Liver (tissue), 9 donors: ENCODE measurements around the gene FADS6. TPM values are rescaled to one million over a fixed set of nuclear protein-coding genes. Genes with fewer than 3 reads are reported as not detected.

Source experiments
- DNase-seq: peaks from one replicate; pipeline ENCODE4 v3.0.0-alpha.2; 2017; ENCODE audit warnings: low spot score
- H3K27ac ChIP-seq, 2 donors: one replicate each; pipeline ENCODE4 v1.7.0; 2013; ENCODE audit warnings: inconsistent platforms in 2 of 2, low read length in 2 of 2, control low read depth in 1 of 2, low read depth in 1 of 2, mild to moderate bottlenecking in 1 of 2
- H3K27me3 ChIP-seq, 4 donors: one replicate each; pipeline versions ENCODE4 v1.6.1 to v1.7.0; 2013; ENCODE audit warnings: low read length in 3 of 4, inconsistent platforms in 1 of 4, mild to moderate bottlenecking in 1 of 4, moderate library complexity in 1 of 4; ENCODE audit not compliant: control insufficient read depth in 4 of 4, insufficient read depth in 4 of 4
- H3K36me3 ChIP-seq, 4 donors: one replicate each; pipeline versions ENCODE4 v1.6.1 to v1.7.0; 2013; ENCODE audit warnings: low read length in 3 of 4, mild to moderate bottlenecking in 3 of 4, low read depth in 1 of 4, moderate library complexity in 1 of 4; ENCODE audit not compliant: control insufficient read depth in 4 of 4, insufficient read depth in 3 of 4
- H3K4me1 ChIP-seq, 4 donors: one replicate each; pipeline versions ENCODE4 v1.6.1 to v1.7.0; 2013; ENCODE audit warnings: low read length in 3 of 4, mild to moderate bottlenecking in 3 of 4, moderate library complexity in 1 of 4; ENCODE audit not compliant: control insufficient read depth in 4 of 4, insufficient read depth in 4 of 4
- H3K4me3 ChIP-seq, 3 donors: one replicate each; pipeline versions ENCODE4 v1.6.1 to v1.7.0; 2013; ENCODE audit warnings: low read length in 3 of 3, control low read depth in 1 of 3, low read depth in 1 of 3, mild to moderate bottlenecking in 1 of 3
- H3K9ac ChIP-seq, 2 donors: one replicate each; pipeline ENCODE4 v1.7.0; 2013; ENCODE audit warnings: low read length in 2 of 2, mild to moderate bottlenecking in 2 of 2, moderate library complexity in 2 of 2, control low read depth in 1 of 2, low read depth in 1 of 2
- H3K9me3 ChIP-seq, 4 donors: one replicate each; pipeline versions ENCODE4 v1.6.1 to v1.7.0; 2013; ENCODE audit warnings: low read length in 3 of 4; ENCODE audit not compliant: control insufficient read depth in 4 of 4
- EGR1 ChIP-seq, 2 donors: IDR thresholded peaks; 2 replicates each; pipeline ENCODE4 v1.6.1; 2016 to 2018; ENCODE audit warnings: antibody characterized with exemption in 2 of 2, low read depth in 2 of 2
- FOXA1 ChIP-seq: IDR thresholded peaks from 2 replicates; pipeline ENCODE4 v1.6.1; 2016; ENCODE audit warnings: antibody characterized with exemption
- FOXA2 ChIP-seq: IDR thresholded peaks from 2 replicates; pipeline ENCODE4 v1.6.1; 2016; ENCODE audit warnings: antibody characterized with exemption
- GABPA ChIP-seq, 2 donors: IDR thresholded peaks in 1 of 2; conservative IDR thresholded peaks in 1 of 2; 2 replicates each; pipeline ENCODE4 v1.6.1; 2016; ENCODE audit warnings: antibody characterized with exemption in 2 of 2, mild to moderate bottlenecking in 1 of 2, moderate library complexity in 1 of 2
- HNF4A ChIP-seq, 2 donors: conservative IDR thresholded peaks; 2 replicates each; pipeline ENCODE4 v1.6.1; 2016; ENCODE audit warnings: antibody characterized with exemption in 2 of 2, mild to moderate bottlenecking in 2 of 2
- HNF4G ChIP-seq: IDR thresholded peaks from 2 replicates; pipeline ENCODE4 v1.6.1; 2016; ENCODE audit warnings: antibody characterized with exemption
- JUND ChIP-seq, 2 donors: IDR thresholded peaks; 2 replicates each; pipeline ENCODE4 v1.6.1; 2016; ENCODE audit warnings: antibody characterized with exemption in 2 of 2
- NR2F2 ChIP-seq: IDR thresholded peaks from 2 replicates; pipeline ENCODE4 v1.6.1; 2016; ENCODE audit warnings: antibody characterized with exemption
- RAD21 ChIP-seq, 2 donors: IDR thresholded peaks; 2 replicates each; pipeline ENCODE4 v1.6.1; 2016; ENCODE audit warnings: antibody characterized with exemption in 2 of 2, mild to moderate bottlenecking in 2 of 2
- RXRA ChIP-seq, 2 donors: IDR thresholded peaks; 2 replicates each; pipeline ENCODE4 v1.6.1; 2017 to 2018; ENCODE audit warnings: antibody characterized with exemption in 2 of 2, mild to moderate bottlenecking in 1 of 2
- SP1 ChIP-seq: IDR thresholded peaks from 2 replicates; pipeline ENCODE4 v1.6.1; 2018; ENCODE audit warnings: antibody characterized with exemption, mild to moderate bottlenecking
- TAF1 ChIP-seq: conservative IDR thresholded peaks from 2 replicates; pipeline ENCODE4 v1.6.1; 2016; ENCODE audit warnings: antibody characterized with exemption, mild to moderate bottlenecking
- YY1 ChIP-seq: IDR thresholded peaks from 2 replicates; pipeline ENCODE4 v1.6.1; 2016; ENCODE audit warnings: antibody characterized with exemption, mild to moderate bottlenecking
- WGBS: extraction: QIAGEN DNeasy Blood & Tissue Kit; methylation state at CpG from one replicate; pipeline ENCODE4 v1.1.7; 2013; 5-methylcytosine and 5-hydroxymethylcytosine counted together
- polyA plus RNA-seq, 2 donors: library from polyadenylated mRNA; stranded (reverse) in 1 of 2; unstranded in 1 of 2; fragments of 200-250 nt in 1 of 2; fragments of >200 nt in 1 of 2; fragmentation: Nextera tagmentation in 1 of 2; extraction: Ambion mirVana in 1 of 2; gene quantifications; one replicate each; pipeline versions ENCODE4 v1.2.1 to v1.2.3, GENCODE V29; 2013 to 2015
- total RNA-seq, 2 donors: library from RNA; depleted of rRNA; stranded (reverse); fragments of >200 nt; gene quantifications; one replicate each; pipeline ENCODE4 v1.2.3, GENCODE V29; 2014
- TF ChIP-seq, protein P1 (sequence below): IDR thresholded peaks from 2 replicates; pipeline ENCODE4 v1.6.1; 2016; ENCODE audit warnings: antibody characterized with exemption
- TF ChIP-seq, protein P2 (sequence below): IDR thresholded peaks from 2 replicates; pipeline ENCODE4 v1.6.1; 2016; ENCODE audit warnings: antibody characterized with exemption, mild to moderate bottlenecking
- TF ChIP-seq, protein P3 (sequence below): fragments of 150-350 bp; IDR thresholded peaks from 2 replicates; pipeline ENCODE4 v1.5.1; 2017; ENCODE audit warnings: improper control_type of control experiment, low read depth, low read length; ENCODE audit not compliant: missing input control
- TF ChIP-seq, protein P4 (sequence below): IDR thresholded peaks from 2 replicates; pipeline ENCODE4 v1.6.1; 2016; ENCODE audit warnings: antibody characterized with exemption
- TF ChIP-seq, protein P5 (sequence below): IDR thresholded peaks from 2 replicates; pipeline ENCODE4 v1.6.1; 2016; ENCODE audit warnings: antibody characterized with exemption
- donor health status: healthy.
- donor health status: healthy.
- donor health status: healthy.
- donor health status: healthy.
- donor health status: healthy.

The FADS6 gene
- total and polyA plus RNA-seq, 4 donors: 2.1 to 7.1 (median 4.2) TPM; not detected in 1

DNA sequence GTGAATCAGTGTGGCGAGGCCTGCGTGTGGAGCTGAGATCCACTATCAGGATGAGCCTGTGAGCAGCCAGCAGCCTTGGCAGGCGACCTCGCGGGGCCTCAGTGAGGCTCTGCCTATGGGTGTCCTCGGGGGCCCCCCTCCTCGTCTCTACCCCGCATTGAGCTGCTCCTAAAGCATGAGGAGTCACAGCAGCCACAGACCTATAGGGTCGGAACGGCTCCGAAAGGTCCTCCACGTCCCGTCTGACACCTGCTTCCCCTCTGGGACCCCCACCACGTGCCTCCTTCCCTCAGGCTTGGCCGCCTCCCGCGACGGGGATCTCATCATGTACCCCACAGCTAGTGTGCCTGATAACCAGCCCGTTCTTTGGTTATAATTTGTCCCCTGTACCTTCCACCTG is 62.6 kb downstream of the FADS6 start:
- no peak overlapping the region for H3K27ac ChIP-seq
- H3K9ac ChIP-seq: no peak overlapping the region
- no peak for DNase-seq
- peaks cover 0 to 4% (median 2%) of the 10 kb centered on the region in 4 donors for H3K36me3 ChIP-seq
- H3K27me3 ChIP-seq: no peaks in the 10 kb centered on the region
- H3K4me3 ChIP-seq: no peak overlapping the region
- WGBS: 96% methylated on average over 19 of the region's 19 CpGs
- no peaks in the 10 kb centered on the region for H3K9me3 ChIP-seq
- TF ChIP-seq, protein P1, sequence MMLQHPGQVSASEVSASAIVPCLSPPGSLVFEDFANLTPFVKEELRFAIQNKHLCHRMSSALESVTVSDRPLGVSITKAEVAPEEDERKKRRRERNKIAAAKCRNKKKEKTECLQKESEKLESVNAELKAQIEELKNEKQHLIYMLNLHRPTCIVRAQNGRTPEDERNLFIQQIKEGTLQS: no peak
- TF ChIP-seq HNF4A (conservative IDR thresholded peaks at IDR 0.05) (no peak), FOXA2 (no peak), NR2F2 (no peak), HNF4G (no peak), RXRA (IDR thresholded peaks at IDR 0.05) (no peak), RAD21 (IDR thresholded peaks at IDR 0.05) (no peak), EGR1 (IDR thresholded peaks at IDR 0.05; ENCODE audit: low read depth in 2 of 2) (no peak), JUND (IDR thresholded peaks at IDR 0.05) (no peak), TAF1 (no peak), GABPA (IDR thresholded peaks at IDR 0.05 in 1 of 2, conservative IDR thresholded peaks at IDR 0.05 in 1 of 2) (no peak), YY1 (no peak), FOXA1 (no peak), SP1 (no peak)
- TF ChIP-seq, protein P2, sequence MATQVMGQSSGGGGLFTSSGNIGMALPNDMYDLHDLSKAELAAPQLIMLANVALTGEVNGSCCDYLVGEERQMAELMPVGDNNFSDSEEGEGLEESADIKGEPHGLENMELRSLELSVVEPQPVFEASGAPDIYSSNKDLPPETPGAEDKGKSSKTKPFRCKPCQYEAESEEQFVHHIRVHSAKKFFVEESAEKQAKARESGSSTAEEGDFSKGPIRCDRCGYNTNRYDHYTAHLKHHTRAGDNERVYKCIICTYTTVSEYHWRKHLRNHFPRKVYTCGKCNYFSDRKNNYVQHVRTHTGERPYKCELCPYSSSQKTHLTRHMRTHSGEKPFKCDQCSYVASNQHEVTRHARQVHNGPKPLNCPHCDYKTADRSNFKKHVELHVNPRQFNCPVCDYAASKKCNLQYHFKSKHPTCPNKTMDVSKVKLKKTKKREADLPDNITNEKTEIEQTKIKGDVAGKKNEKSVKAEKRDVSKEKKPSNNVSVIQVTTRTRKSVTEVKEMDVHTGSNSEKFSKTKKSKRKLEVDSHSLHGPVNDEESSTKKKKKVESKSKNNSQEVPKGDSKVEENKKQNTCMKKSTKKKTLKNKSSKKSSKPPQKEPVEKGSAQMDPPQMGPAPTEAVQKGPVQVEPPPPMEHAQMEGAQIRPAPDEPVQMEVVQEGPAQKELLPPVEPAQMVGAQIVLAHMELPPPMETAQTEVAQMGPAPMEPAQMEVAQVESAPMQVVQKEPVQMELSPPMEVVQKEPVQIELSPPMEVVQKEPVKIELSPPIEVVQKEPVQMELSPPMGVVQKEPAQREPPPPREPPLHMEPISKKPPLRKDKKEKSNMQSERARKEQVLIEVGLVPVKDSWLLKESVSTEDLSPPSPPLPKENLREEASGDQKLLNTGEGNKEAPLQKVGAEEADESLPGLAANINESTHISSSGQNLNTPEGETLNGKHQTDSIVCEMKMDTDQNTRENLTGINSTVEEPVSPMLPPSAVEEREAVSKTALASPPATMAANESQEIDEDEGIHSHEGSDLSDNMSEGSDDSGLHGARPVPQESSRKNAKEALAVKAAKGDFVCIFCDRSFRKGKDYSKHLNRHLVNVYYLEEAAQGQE: no peak
- TF ChIP-seq, protein P3, sequence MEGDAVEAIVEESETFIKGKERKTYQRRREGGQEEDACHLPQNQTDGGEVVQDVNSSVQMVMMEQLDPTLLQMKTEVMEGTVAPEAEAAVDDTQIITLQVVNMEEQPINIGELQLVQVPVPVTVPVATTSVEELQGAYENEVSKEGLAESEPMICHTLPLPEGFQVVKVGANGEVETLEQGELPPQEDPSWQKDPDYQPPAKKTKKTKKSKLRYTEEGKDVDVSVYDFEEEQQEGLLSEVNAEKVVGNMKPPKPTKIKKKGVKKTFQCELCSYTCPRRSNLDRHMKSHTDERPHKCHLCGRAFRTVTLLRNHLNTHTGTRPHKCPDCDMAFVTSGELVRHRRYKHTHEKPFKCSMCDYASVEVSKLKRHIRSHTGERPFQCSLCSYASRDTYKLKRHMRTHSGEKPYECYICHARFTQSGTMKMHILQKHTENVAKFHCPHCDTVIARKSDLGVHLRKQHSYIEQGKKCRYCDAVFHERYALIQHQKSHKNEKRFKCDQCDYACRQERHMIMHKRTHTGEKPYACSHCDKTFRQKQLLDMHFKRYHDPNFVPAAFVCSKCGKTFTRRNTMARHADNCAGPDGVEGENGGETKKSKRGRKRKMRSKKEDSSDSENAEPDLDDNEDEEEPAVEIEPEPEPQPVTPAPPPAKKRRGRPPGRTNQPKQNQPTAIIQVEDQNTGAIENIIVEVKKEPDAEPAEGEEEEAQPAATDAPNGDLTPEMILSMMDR: no peak
- TF ChIP-seq, protein P4, sequence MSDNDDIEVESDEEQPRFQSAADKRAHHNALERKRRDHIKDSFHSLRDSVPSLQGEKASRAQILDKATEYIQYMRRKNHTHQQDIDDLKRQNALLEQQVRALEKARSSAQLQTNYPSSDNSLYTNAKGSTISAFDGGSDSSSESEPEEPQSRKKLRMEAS: no peak
- TF ChIP-seq, protein P5, sequence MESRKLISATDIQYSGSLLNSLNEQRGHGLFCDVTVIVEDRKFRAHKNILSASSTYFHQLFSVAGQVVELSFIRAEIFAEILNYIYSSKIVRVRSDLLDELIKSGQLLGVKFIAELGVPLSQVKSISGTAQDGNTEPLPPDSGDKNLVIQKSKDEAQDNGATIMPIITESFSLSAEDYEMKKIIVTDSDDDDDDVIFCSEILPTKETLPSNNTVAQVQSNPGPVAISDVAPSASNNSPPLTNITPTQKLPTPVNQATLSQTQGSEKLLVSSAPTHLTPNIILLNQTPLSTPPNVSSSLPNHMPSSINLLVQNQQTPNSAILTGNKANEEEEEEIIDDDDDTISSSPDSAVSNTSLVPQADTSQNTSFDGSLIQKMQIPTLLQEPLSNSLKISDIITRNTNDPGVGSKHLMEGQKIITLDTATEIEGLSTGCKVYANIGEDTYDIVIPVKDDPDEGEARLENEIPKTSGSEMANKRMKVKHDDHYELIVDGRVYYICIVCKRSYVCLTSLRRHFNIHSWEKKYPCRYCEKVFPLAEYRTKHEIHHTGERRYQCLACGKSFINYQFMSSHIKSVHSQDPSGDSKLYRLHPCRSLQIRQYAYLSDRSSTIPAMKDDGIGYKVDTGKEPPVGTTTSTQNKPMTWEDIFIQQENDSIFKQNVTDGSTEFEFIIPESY: no peak
- H3K4me1 ChIP-seq: no peaks in the 10 kb centered on the region
